Hepatocyte (in vitro differentiated cells): ENCODE data around the gene KRTAP12-4. TPM values are rescaled to one million over a fixed set of nuclear protein-coding genes. Genes with fewer than 3 reads are reported as not detected.
"Not testable (repeated sequence)": the region's sequence is repeated elsewhere in the genome, so short reads cannot be mapped to it uniquely, and the experiment has no call there.

Experiments used
- DNase-seq: peaks from one replicate; pipeline ENCODE4 v3.0.0-alpha.2; 2016; ENCODE audit warnings: low spot score
- H2AFZ ChIP-seq: fragments of 200-600 bp; sonication (generic); 2 replicates; pipeline ENCODE4 v1.6.0; 2016; ENCODE audit warnings: antibody characterized with exemption, mild to moderate bottlenecking
- H3K27ac ChIP-seq: fragments of 200-600 bp; sonication (generic); 2 replicates; pipeline ENCODE4 v1.5.1; 2016; ENCODE audit warnings: mild to moderate bottlenecking
- H3K27me3 ChIP-seq: fragments of 200-600 bp; sonication (generic); 2 replicates; pipeline ENCODE4 v1.6.1; 2016
- H3K36me3 ChIP-seq: fragments of 200-600 bp; sonication (generic); replicated peaks from 2 replicates; pipeline ENCODE4 v1.5.1; 2016; ENCODE audit warnings: low read depth; ENCODE audit not compliant: insufficient read depth
- H3K4me1 ChIP-seq: fragments of 200-600 bp; sonication (generic); 2 replicates; pipeline ENCODE4 v1.5.1; 2016; ENCODE audit warnings: mild to moderate bottlenecking, moderate library complexity; ENCODE audit not compliant: insufficient read depth
- H3K4me2 ChIP-seq: fragments of 200-600 bp; sonication (generic); 2 replicates; pipeline ENCODE4 v1.6.0; 2016
- H3K4me3 ChIP-seq: fragments of 200-600 bp; sonication (generic); 2 replicates; pipeline ENCODE4 v1.5.1; 2016; ENCODE audit warnings: mild to moderate bottlenecking
- H3K79me2 ChIP-seq: fragments of 200-600 bp; sonication (generic); 2 replicates; pipeline ENCODE4 v1.6.0; 2017; ENCODE audit warnings: mild to moderate bottlenecking
- H3K9me2 ChIP-seq: fragments of 200-600 bp; sonication (generic); replicated peaks from 2 replicates; pipeline ENCODE4 v1.6.0; 2017; ENCODE audit warnings: mild to moderate bottlenecking; ENCODE audit not compliant: insufficient read depth
- H3K9me3 ChIP-seq: fragments of 200-600 bp; sonication (generic); 2 replicates; pipeline ENCODE4 v1.5.1; 2016; ENCODE audit warnings: low read depth, mild to moderate bottlenecking
- H4K20me1 ChIP-seq: fragments of 200-600 bp; sonication (generic); 2 replicates; pipeline ENCODE4 v1.6.0; 2016; ENCODE audit warnings: mild to moderate bottlenecking; ENCODE audit not compliant: insufficient read depth, poor library complexity, severe bottlenecking
- CTCF ChIP-seq: fragments of 200-600 bp; sonication (generic); IDR thresholded peaks from 2 replicates; pipeline ENCODE4 v1.5.1; 2016; ENCODE audit warnings: antibody characterized with exemption, mild to moderate bottlenecking; ENCODE audit not compliant: poor library complexity
- EZH2 ChIP-seq: fragments of 200-600 bp; sonication (generic); IDR thresholded peaks from 2 replicates; pipeline ENCODE4 v1.6.1; 2016; ENCODE audit warnings: antibody characterized with exemption, mild to moderate bottlenecking, borderline replicate concordance
- EZH2phosphoT487 ChIP-seq: fragments of 200-600 bp; sonication (generic); IDR thresholded peaks from one replicate; pipeline ENCODE4 v1.6.1; 2018; ENCODE audit warnings: antibody characterized with exemption, mild to moderate bottlenecking, low read depth, moderate library complexity; ENCODE audit not compliant: unreplicated experiment, severe bottlenecking
- WGBS: methylation state at CpG from one replicate; pipeline ENCODE4 v1.1.6; 2016; ENCODE audit warnings: low lambda C conversion rate; ENCODE audit errors: missing lambda C conversion rate; 5-methylcytosine and 5-hydroxymethylcytosine counted together
- polyA plus RNA-seq: library from polyadenylated mRNA; unstranded; fragments of >200 nt; fragmentation: Nextera tagmentation; extraction: Ambion mirVana; gene quantifications from 2 replicates; pipeline ENCODE4 v1.2.1, GENCODE V29; 2016
- total RNA-seq: library from RNA; depleted of rRNA; stranded (reverse); fragments of >200 nt; gene quantifications from 2 replicates; pipeline ENCODE4 v1.2.3, GENCODE V29; 2014

KRTAP12-4 gene
- total and polyA plus RNA-seq, 2 experiments from 2014 or later: not detected

DNA sequence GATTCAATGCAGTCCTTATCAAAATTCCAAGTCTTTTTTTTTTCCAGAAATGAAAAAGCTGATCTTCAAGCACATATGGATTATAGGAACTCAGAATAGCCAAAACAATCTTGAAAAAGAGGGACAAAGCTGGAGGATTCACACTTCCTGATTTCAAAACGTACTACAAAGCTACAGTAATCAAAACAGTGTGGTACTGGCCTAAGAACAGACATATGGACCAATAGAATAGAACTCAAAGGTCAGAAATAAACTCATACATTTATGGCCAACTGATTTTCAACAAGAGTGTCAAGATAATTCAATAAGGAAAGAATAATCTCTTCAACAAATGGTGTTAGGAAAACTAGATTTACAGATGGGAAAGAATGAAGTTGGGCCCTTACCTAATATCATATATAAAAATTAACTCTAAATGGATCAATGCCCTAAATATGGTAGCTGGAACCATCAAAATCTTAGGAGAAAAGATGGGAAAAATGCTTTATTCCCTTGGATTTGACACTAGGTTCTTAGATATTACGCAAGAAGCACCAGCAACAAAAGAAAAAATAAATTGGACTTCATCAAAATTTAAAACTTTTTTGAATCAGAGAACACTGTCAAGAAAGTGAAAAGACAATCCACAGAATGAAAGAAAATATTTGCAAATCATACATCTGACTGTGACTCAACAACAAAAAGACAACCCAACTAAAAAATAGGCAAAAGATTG lies 38.5 kb upstream of the KRTAP12-4 start:
- Histone ChIP-seq H4K20me1 (no peaks in the 10 kb centered on the region), H3K4me3 (no peak overlapping the region), H3K27me3 (peaks cover 8% of the 10 kb centered on the region), H3K9me2 (no peaks in the 10 kb centered on the region), H3K36me3 (no peaks in the 10 kb centered on the region), H3K4me2 (no peak overlapping the region), H2AFZ (no peak overlapping the region), H3K27ac (no peak overlapping the region), H3K4me1 (no peaks in the 10 kb centered on the region), H3K79me2 (no peaks in the 10 kb centered on the region), H3K9me3 (peaks cover 8% of the 10 kb centered on the region)
- 48% methylated on average over 2 of the region's 2 CpGs for WGBS
- TF ChIP-seq CTCF: no peak
- TF ChIP-seq EZH2phosphoT487: no peak
- no peak for TF ChIP-seq EZH2
- no peak for DNase-seq

DNA sequence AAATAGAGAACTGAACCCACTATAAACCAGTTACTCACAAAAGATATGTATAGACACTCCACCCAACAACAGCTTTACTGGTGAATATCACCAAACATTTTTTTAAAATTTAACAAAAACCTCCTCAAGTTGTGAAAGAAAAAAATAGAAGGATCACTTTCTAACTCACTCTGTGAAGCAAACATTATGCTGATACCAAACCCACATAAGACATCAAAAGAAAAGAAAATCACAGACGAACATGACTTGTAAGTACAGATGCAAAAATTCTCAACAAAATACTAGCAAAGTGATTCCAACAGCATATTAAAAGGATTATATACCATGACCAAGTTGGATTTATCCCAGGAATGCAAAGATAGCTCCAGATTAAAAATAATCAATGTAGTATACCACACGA lies 37.2 kb upstream of the KRTAP12-4 start:
- Histone ChIP-seq H3K9me3 (peaks cover 8% of the 10 kb centered on the region), H3K79me2 (no peaks in the 10 kb centered on the region), H2AFZ (no peak overlapping the region), H3K4me1 (no peaks in the 10 kb centered on the region), H3K9me2 (no peaks in the 10 kb centered on the region), H3K4me2 (no peak overlapping the region), H3K36me3 (no peaks in the 10 kb centered on the region), H4K20me1 (no peaks in the 10 kb centered on the region), H3K4me3 (no peak overlapping the region), H3K27me3 (peaks cover 18% of the 10 kb centered on the region), H3K27ac (no peak overlapping the region)
- 76% methylated on average over 2 of the region's 2 CpGs for WGBS
- no peak for TF ChIP-seq EZH2phosphoT487
- no peak for DNase-seq

GRCh38 chr21:44689740-44690139 lies 35.3 kb upstream of the KRTAP12-4 start:
- H3K9me3 ChIP-seq, H3K4me2 ChIP-seq, DNase-seq, H2AFZ ChIP-seq, H3K4me1 ChIP-seq, H3K4me3 ChIP-seq, H4K20me1 ChIP-seq, H3K9me2 ChIP-seq, H3K27ac ChIP-seq, H3K79me2 ChIP-seq, H3K36me3 ChIP-seq: not testable (repeated sequence)
- peaks cover 21% of the 10 kb centered on the region for H3K27me3 ChIP-seq
- 90% methylated on average over 3 of the region's 3 CpGs for WGBS

- Histone ChIP-seq H3K79me2 (no peaks in the 10 kb centered on the region), H3K27ac (no peak overlapping the region), H2AFZ (no peak overlapping the region), H3K27me3 (peaks cover 21% of the 10 kb centered on the region), H3K4me2 (no peak overlapping the region), H3K9me3 (no peaks in the 10 kb centered on the region), H3K4me1 (no peaks in the 10 kb centered on the region), H3K9me2 (no peaks in the 10 kb centered on the region), H3K36me3 (no peaks in the 10 kb centered on the region), H4K20me1 (no peaks in the 10 kb centered on the region), H3K4me3 (no peak overlapping the region)
- WGBS: 65% methylated on average over 11 of the region's 11 CpGs
- DNase-seq: no peak
- no peak for TF ChIP-seq CTCF
- TF ChIP-seq EZH2phosphoT487: no peak
- TF ChIP-seq EZH2: no peak
Observed at GRCh38 chr21:44687671-44688070, 33.2 kb upstream of the KRTAP12-4 start.
